Measurements from ENCODE around the gene ZNF768.

The ZNF768 gene

GRCh38 chr16:30526137-30526822 is at the start of gene ZNF768:
Gene ZNF768, minus strand, starts transcription at chr16:30526566. Its CDS starts 153 bp downstream, at chr16:30526413.
- DNase-seq = no peak

GRCh38 chr16:30574678-30575077 is 48.3 kb upstream of the ZNF768 start:
- no peak for DNase-seq

- DNase-seq = peak; percentile 99
Measured at GRCh38 chr16:30571445-30572322, 45.3 kb upstream of the ZNF768 start, which contains the start of gene ZNF688. Gene ZNF688, minus strand, starts transcription at chr16:30571714. Its CDS starts 85 bp downstream, at chr16:30571629.

DNA sequence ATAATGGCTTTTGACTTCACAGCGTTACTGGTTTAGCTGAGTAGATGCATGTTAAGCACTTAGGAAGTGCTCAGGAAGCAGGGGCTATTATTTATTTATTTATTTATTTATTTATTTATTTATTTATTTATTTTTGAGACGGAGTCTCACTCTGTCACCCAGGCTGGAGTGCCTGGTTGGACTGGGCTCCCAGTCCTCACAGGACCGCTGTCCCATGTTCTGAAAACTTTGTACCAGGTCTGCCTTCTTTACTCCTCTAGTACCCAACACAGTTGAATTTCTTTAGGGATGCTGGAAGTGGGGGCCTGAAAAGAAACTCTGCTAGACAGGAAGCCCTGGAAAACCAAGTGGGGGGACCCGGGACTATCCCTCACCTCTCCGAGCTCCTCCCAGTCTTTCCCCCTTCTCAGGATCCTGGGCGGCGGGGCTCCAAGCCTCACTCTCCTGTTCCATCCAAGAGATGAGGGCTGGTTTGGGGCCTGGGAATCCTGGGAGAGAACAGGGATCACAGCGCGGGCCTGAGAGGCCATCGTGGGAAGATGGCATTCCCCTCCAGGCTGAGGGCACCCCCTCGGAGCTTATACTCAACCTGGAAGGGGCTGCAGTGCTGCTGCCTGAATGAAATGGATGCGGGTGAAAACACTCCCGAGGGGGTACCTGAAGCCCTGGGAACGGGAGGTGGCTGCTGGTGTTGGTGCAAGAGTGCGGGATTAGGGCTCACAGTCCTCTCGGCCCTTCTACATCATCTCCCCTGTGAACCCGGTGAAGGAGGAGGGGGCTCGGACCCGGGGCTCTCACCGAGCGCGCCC is 44.5 kb upstream of the ZNF768 start:
- DNase-seq = no peak

GRCh38 chr16:30569746-30570635 is 43.6 kb upstream of the ZNF768 start:
- DNase-seq = no peak

- DNase-seq = no peak
Measured at GRCh38 chr16:30569281-30569680, 42.9 kb upstream of the ZNF768 start.

GRCh38 chr16:30567991-30568638 is 41.7 kb upstream of the ZNF768 start:
- DNase-seq = no peak

GRCh38 chr16:30567160-30567990 is 41.0 kb upstream of the ZNF768 start:
- no peak for DNase-seq

- no peak for DNase-seq
Measured at GRCh38 chr16:30566531-30566930, 40.2 kb upstream of the ZNF768 start.

DNA sequence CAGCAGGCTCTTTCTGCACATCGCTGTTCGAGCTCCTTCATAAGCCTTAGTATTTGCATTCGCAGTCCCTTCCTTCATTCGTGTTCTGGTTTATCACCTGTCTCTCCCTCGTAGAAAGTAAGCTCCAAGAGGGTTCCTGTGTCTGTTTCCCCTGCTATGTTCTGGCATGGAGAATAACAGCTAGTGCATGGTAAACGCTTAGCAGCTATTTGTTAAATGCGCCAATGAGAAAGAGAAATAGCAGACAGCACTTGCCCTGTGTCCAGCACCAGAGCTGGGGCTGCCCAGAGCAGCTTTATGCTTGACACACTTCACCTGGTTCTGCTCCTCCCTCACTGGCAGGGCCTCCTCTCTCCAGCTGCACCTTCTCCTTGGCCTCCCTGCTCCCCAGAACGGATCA is 39.6 kb upstream of the ZNF768 start:
- no peak for DNase-seq

DNA sequence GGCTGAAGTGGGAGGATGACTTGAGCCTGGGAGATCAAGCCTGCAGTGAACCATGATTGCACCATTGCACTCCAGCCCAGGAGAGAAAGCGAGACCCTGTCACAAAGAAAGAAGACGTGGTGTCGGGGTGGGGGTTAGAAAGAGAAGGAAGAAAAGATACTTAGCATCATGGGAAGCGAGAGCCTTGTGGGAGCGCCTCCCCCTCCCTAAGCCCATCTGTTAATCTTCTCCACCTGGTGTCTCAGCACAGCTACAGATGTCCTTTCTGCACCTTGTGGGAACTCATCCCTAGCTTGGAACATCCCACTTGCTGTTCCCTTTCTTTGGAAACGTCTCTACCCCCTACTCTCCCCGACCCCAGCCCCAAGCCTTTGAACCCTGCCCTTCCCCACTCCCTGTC is 39.2 kb upstream of the ZNF768 start:
- peak; percentile 41 for DNase-seq

- DNase-seq = no peak
Measured at GRCh38 chr16:30562021-30562420, 35.7 kb upstream of the ZNF768 start.

DNA sequence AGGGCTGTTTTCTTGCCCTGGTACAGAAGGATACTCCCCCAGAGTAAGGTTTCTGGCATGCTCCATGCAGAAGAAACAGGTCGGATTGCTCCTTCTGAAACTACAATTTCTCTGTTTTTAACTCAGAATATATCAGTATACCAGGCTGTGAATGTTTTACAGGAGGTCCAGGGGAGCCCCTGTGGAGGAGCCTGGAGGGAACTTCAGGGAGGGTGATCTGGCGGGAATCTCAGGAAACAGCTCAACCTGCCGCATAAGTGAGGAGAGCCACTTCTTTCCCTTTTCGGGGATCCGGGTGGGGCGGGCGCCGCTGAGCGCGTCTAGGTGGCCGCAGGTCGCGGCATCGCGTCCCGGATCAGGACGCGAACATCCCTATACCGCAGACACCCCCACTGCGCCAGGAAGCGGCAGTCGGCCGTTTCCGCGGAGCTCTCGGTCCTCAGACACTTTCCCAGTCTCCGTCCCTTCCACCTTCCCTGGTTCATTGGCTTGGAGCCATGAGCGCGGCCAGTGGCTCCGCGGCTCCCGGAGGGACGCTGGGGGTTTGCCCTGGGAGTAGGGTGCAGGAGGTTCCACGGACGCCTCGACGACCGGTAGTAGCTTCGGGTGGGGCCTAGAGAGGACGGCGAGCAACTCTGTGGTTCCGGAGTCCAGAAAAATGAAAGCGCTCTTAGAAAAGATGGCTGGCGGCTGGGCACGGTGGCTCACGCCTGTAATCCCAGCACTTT is 34.9 kb upstream of the ZNF768 start:
- DNase-seq = no peak

DNA sequence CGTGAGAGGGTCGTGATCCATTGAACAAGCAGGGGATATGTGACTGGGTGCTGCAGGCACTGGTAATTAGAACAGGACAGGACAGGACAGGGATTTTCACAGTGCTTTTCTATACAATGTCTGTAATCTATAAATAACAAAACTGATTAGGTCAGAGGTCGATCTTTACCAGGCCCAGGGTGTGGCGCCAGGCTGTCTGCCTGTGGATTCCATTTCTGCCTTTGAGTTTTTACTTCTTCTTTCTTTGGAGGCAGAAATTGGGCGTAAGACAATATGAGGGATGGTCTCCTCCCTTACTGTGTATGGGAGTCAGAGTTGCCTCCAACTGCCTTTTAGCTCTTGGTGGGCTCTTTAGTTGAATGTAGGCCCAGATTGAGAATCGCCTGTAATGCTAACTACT is 33.3 kb upstream of the ZNF768 start:
- DNase-seq = no peak

DNA sequence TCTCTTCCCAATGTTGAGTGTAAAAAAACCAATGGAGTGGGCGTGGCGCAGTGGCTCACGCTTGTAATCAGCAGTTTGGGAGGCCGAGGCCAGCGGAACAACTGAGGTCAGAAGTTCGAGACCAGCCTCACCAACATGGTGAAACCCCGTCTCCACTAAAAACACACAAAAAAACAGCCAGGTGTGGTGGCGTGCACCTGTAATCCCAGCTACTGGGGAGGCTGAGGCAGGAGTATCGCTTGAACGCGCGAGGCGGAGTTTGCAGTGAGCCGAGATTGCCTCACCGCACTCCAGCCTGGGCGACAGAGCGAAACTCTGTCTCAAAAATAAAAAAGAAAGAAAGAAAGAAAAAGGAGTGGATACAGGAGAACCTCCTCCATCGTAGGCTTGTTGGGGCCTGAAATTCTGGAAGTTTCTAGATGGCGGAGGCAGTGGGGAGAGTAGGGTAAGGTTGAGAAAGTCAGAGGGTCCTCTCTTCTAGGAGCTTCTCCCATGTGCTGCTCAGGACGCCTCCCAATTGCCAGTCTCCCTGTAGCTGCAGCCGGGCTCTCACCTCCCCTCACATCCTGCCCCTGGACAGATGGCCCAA is 32.5 kb upstream of the ZNF768 start:
- no peak for DNase-seq

- peak; percentile 89 for DNase-seq
Measured at GRCh38 chr16:30557957-30558788, 31.8 kb upstream of the ZNF768 start, which contains the start of gene ZNF764. Gene ZNF764, minus strand, starts transcription at chr16:30558374. Its CDS starts 192 bp downstream, at chr16:30558182.

GRCh38 chr16:30557707-30557956 is 31.3 kb upstream of the ZNF768 start:
- DNase-seq = no peak

DNA sequence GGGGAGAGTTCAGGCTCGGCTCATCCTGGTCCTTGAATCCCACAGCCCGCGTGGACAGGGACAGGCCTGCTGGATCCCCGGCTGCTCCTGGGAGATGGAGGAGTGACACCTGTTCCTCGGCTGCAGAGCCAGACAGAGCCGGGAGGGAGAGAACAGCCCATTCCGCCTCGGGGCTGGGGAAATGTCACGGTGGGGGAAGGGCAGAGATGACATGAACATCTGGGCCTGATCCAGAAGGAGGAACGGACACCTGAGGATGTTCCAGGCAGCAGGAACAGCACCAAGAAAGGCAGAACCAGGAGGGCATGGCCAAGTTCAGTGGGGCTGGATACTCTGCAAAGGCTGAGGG is 29.7 kb upstream of the ZNF768 start:
- no peak for DNase-seq
